CD4-positive, alpha-beta memory T cell (primary cell): ENCODE data around the gene SDHA. TPM values are rescaled to one million over a fixed set of nuclear protein-coding genes. Genes with fewer than 3 reads are reported as not detected.
"Not testable (repeated sequence)": the region's sequence is repeated elsewhere in the genome, so short reads cannot be mapped to it uniquely, and the experiment has no call there.

Experiments
- CTCF ChIA-PET: fragments of 350-600 bp; sonication (Branson Sonifier 250); formaldehyde crosslinking; loops from one replicate; lab custom pipeline; 2021; ENCODE audit warnings: inconsistent platforms; ENCODE audit not compliant: partially characterized antibody; lab: Charles Lee
- POLR2A ChIA-PET: fragments of 350-600 bp; sonication (Branson Sonifier 250); formaldehyde crosslinking; loops from one replicate; lab custom pipeline; 2021; ENCODE audit not compliant: partially characterized antibody; lab: Charles Lee
- DNase-seq, 5 donors: peaks; one replicate each; pipeline versions ENCODE4 v3.0.0 to v3.0.0-alpha.2; 2020 to 2022; ENCODE audit warnings: mixed read lengths in 1 of 5
- H3K27ac ChIP-seq: one replicate; pipeline ENCODE4 v1.7.0; 2013; ENCODE audit warnings: low read depth, low read length
- H3K27me3 ChIP-seq: 2 replicates; pipeline ENCODE4 v1.7.0; 2013; ENCODE audit warnings: mild to moderate bottlenecking, low read length, moderate library complexity; ENCODE audit not compliant: insufficient read depth
- H3K36me3 ChIP-seq: 2 replicates; pipeline ENCODE4 v1.7.0; 2013; ENCODE audit warnings: mild to moderate bottlenecking, low read length, moderate library complexity; ENCODE audit not compliant: insufficient read depth
- H3K4me1 ChIP-seq: 2 replicates; pipeline ENCODE4 v1.7.0; 2013; ENCODE audit warnings: mild to moderate bottlenecking, low read length, moderate library complexity; ENCODE audit not compliant: insufficient read depth
- H3K4me3 ChIP-seq, 2 donors: one replicate each; pipeline ENCODE4 v1.7.0; 2013; ENCODE audit warnings: low read length in 2 of 2, mild to moderate bottlenecking in 1 of 2
- H3K9me3 ChIP-seq, 2 donors: one replicate each; pipeline ENCODE4 v1.7.0; 2013; ENCODE audit warnings: low read length in 2 of 2, control low read depth in 1 of 2; ENCODE audit not compliant: control insufficient read depth in 1 of 2
- H3K27ac Mint-ChIP-seq, 7 donors: one replicate each; pipeline ENCODE4 v1.8.0; 2020 to 2021; ENCODE audit warnings: mixed read lengths in 7 of 7, mild to moderate bottlenecking in 6 of 7, inconsistent platforms in 3 of 7, moderate library complexity in 3 of 7
- H3K27me3 Mint-ChIP-seq, 2 donors: one replicate each; pipeline ENCODE4 v1.8.0; 2020 to 2021; ENCODE audit warnings: mixed read lengths in 2 of 2
- H3K36me3 Mint-ChIP-seq, 2 donors: one replicate each; pipeline ENCODE4 v1.8.0; 2020 to 2021; ENCODE audit warnings: mixed read lengths in 2 of 2, inconsistent platforms in 1 of 2, mild to moderate bottlenecking in 1 of 2
- H3K4me1 Mint-ChIP-seq, 4 donors: one replicate each; pipeline ENCODE4 v1.8.0; 2020 to 2021; ENCODE audit warnings: mixed read lengths in 4 of 4, mild to moderate bottlenecking in 1 of 4
- H3K4me3 Mint-ChIP-seq, 8 donors: one replicate each; pipeline ENCODE4 v1.8.0; 2020 to 2021; ENCODE audit warnings: mixed read lengths in 8 of 8, mild to moderate bottlenecking in 7 of 8, moderate library complexity in 6 of 8, inconsistent platforms in 3 of 8
- H3K9me3 Mint-ChIP-seq, 8 donors: one replicate each; pipeline ENCODE4 v1.8.0; 2020 to 2021; ENCODE audit warnings: mixed read lengths in 8 of 8, mild to moderate bottlenecking in 5 of 8, inconsistent platforms in 3 of 8, moderate library complexity in 1 of 8
- intact Hi-C: fragments of 100-400 bp; cut with micrococcal nuclease; formaldehyde crosslinking; loops from one replicate; pipeline ENCODE4 v1.15.1; 2023
- polyA plus RNA-seq, 2 donors: library from polyadenylated mRNA; unstranded; fragments of 300-500 nt; fragmentation: Illumina TruSeq; gene quantifications; one replicate each; pipeline ENCODE4 v1.2.3, GENCODE V29; 2021
- total RNA-seq, 2 experiments: library from RNA; stranded (reverse); gene quantifications; one replicate each; pipeline ENCODE4 v1.2.3, GENCODE V29; 2021

Gene SDHA
- total and polyA plus RNA-seq, 4 experiments from 2014 or later = 131 to 240 (median 175) TPM

GRCh38 chr5:250396-250795 lies 32.3 kb downstream of the SDHA start:
- intact Hi-C loops = loop anchor here (5.0 kb wide), 1 partner anchor 33 kb away; the partner anchor contains the start of genes CCDC127 and SDHA
- POLR2A ChIA-PET = interaction anchor here (0.8 kb wide), 1 partner anchor 32 kb away, joined by 3 read pairs; the partner anchor contains the start of genes CCDC127 and SDHA
- Mint-ChIP-seq H3K27ac (peak overlapping the region in 4 of 7 donors; percentile 3 to 53 (median 18)), H3K36me3 (peaks cover 61 to 65% of the 10 kb centered on the region in 2 donors), H3K4me1 (peaks cover 9 to 26% (median 19%) of the 10 kb centered on the region in 4 donors)
- CTCF ChIA-PET, H3K27ac ChIP-seq, H3K27me3 ChIP-seq, DNase-seq, H3K4me3 ChIP-seq, H3K4me3 Mint-ChIP-seq, H3K9me3 Mint-ChIP-seq, H3K27me3 Mint-ChIP-seq, H3K9me3 ChIP-seq: not testable (repeated sequence)
- Histone ChIP-seq H3K36me3 (peaks cover 10% of the 10 kb centered on the region), H3K4me1 (peaks cover 12% of the 10 kb centered on the region)

GRCh38 chr5:251016-251415 lies 32.9 kb downstream of the SDHA start:
- peaks cover 58 to 62% of the 10 kb centered on the region in 2 donors for H3K36me3 Mint-ChIP-seq

GRCh38 chr5:251538-251937 lies 33.4 kb downstream of the SDHA start:
- H3K27ac Mint-ChIP-seq = peak overlapping the region in 4 of 7 donors; percentile 48 to 91 (median 76)
- not testable (repeated sequence) for H3K27ac ChIP-seq
- intact Hi-C loops = loop anchor here (5.0 kb wide), 1 partner anchor 34 kb away; the partner anchor contains the start of genes CCDC127 and SDHA

More at GRCh38 chr5:251016-251415, 32.9 kb downstream of the SDHA start:
- H3K4me3 Mint-ChIP-seq, H3K4me3 ChIP-seq, CTCF ChIA-PET, H3K27ac ChIP-seq, H3K27me3 Mint-ChIP-seq, H3K27me3 ChIP-seq, DNase-seq, H3K9me3 ChIP-seq, H3K9me3 Mint-ChIP-seq: not testable (repeated sequence)
- intact Hi-C loops = loop anchor here (5.0 kb wide), 1 partner anchor 34 kb away; the partner anchor contains the start of genes CCDC127 and SDHA
- H3K4me1 ChIP-seq = peaks cover 12% of the 10 kb centered on the region
- POLR2A ChIA-PET = interaction anchor here (0.8 kb wide), 1 partner anchor 32 kb away, joined by 3 read pairs; the partner anchor contains the start of genes CCDC127 and SDHA
- peaks cover 9 to 26% (median 19%) of the 10 kb centered on the region in 4 donors for H3K4me1 Mint-ChIP-seq
- H3K27ac Mint-ChIP-seq = peak overlapping the region in 1 of 7 donors; percentile 13
- peaks cover 10% of the 10 kb centered on the region for H3K36me3 ChIP-seq

GRCh38 chr5:251975-252374 lies 33.9 kb downstream of the SDHA start:
- peak overlapping the region in 6 of 8 donors; percentile 52 to 81 (median 66) for H3K4me3 Mint-ChIP-seq
- H3K27ac Mint-ChIP-seq = peak overlapping the region; percentile 42 to 92 (median 86)
- CTCF ChIA-PET = not testable (repeated sequence)

More at GRCh38 chr5:251538-251937, 33.4 kb downstream of the SDHA start:
- POLR2A ChIA-PET, H3K9me3 Mint-ChIP-seq, H3K4me3 ChIP-seq, H3K27me3 ChIP-seq, H3K9me3 ChIP-seq, CTCF ChIA-PET, H3K27me3 Mint-ChIP-seq, DNase-seq: not testable (repeated sequence)
- H3K36me3 Mint-ChIP-seq = peaks cover 59 to 61% of the 10 kb centered on the region in 2 donors
- peaks cover 9 to 26% (median 19%) of the 10 kb centered on the region in 4 donors for H3K4me1 Mint-ChIP-seq
- H3K4me1 ChIP-seq = peaks cover 12% of the 10 kb centered on the region
- H3K36me3 ChIP-seq = peaks cover 11% of the 10 kb centered on the region
- peak overlapping the region in 1 of 8 donors; percentile 36 for H3K4me3 Mint-ChIP-seq

GRCh38 chr5:252546-252945 lies 34.4 kb downstream of the SDHA start:
- intact Hi-C loops = loop anchor here (5.0 kb wide), 1 partner anchor 35 kb away; the partner anchor contains the start of genes CCDC127 and SDHA
- Histone ChIP-seq H3K27ac (peak overlapping the region; percentile 42), H3K4me1 (peaks cover 12% of the 10 kb centered on the region), H3K27me3 (no peaks in the 10 kb centered on the region), H3K4me3 (no peak overlapping the region), H3K36me3 (peaks cover 16% of the 10 kb centered on the region), H3K9me3 (no peaks in the 10 kb centered on the region)
- H3K36me3 Mint-ChIP-seq = peaks cover 59% of the 10 kb centered on the region in 2 donors
- POLR2A ChIA-PET = no interaction called here
- no peaks in the 10 kb centered on the region for H3K9me3 Mint-ChIP-seq
- peaks cover 9 to 26% (median 19%) of the 10 kb centered on the region in 4 donors for H3K4me1 Mint-ChIP-seq
- peak overlapping the region; percentile 52 to 81 (median 62) for H3K4me3 Mint-ChIP-seq
- DNase-seq = no peak
- CTCF ChIA-PET = no interaction called here
- peak overlapping the region; percentile 73 to 92 (median 88) for H3K27ac Mint-ChIP-seq
- H3K27me3 Mint-ChIP-seq = no peaks in the 10 kb centered on the region

More at GRCh38 chr5:251975-252374, 33.9 kb downstream of the SDHA start:
- H3K9me3 ChIP-seq, H3K27me3 ChIP-seq, H3K9me3 Mint-ChIP-seq, DNase-seq, H3K27me3 Mint-ChIP-seq, POLR2A ChIA-PET, H3K4me3 ChIP-seq: not testable (repeated sequence)
- Histone ChIP-seq H3K27ac (peak overlapping the region; percentile 42), H3K36me3 (peaks cover 16% of the 10 kb centered on the region), H3K4me1 (peaks cover 12% of the 10 kb centered on the region)
- intact Hi-C loops = loop anchor here (5.0 kb wide), 1 partner anchor 35 kb away; the partner anchor contains the start of genes CCDC127 and SDHA
- peaks cover 9 to 26% (median 19%) of the 10 kb centered on the region in 4 donors for H3K4me1 Mint-ChIP-seq
- peaks cover 59 to 61% of the 10 kb centered on the region in 2 donors for H3K36me3 Mint-ChIP-seq

GRCh38 chr5:254322-254721 lies 36.2 kb downstream of the SDHA start:
- H3K4me3 Mint-ChIP-seq, H3K27me3 ChIP-seq, H3K9me3 Mint-ChIP-seq, H3K27ac ChIP-seq, H3K4me3 ChIP-seq, DNase-seq, CTCF ChIA-PET, POLR2A ChIA-PET, H3K9me3 ChIP-seq, H3K36me3 ChIP-seq, H3K27me3 Mint-ChIP-seq: not testable (repeated sequence)
- peaks cover 9 to 26% (median 19%) of the 10 kb centered on the region in 4 donors for H3K4me1 Mint-ChIP-seq
- peaks cover 49 to 54% of the 10 kb centered on the region in 2 donors for H3K36me3 Mint-ChIP-seq
- H3K4me1 ChIP-seq = peaks cover 12% of the 10 kb centered on the region
- peak overlapping the region in 2 of 7 donors; percentile 24 to 55 for H3K27ac Mint-ChIP-seq
- intact Hi-C loops = loop anchor here (5.0 kb wide), 1 partner anchor 37 kb away; the partner anchor contains the start of genes CCDC127 and SDHA

- H3K27me3 ChIP-seq, H3K27ac ChIP-seq, H3K27me3 Mint-ChIP-seq, DNase-seq, H3K4me3 Mint-ChIP-seq, H3K9me3 ChIP-seq, H3K9me3 Mint-ChIP-seq, POLR2A ChIA-PET, intact Hi-C loops, H3K4me3 ChIP-seq, H3K36me3 ChIP-seq, CTCF ChIA-PET: not testable (repeated sequence)
- peaks cover 9 to 26% (median 17%) of the 10 kb centered on the region in 4 donors for H3K4me1 Mint-ChIP-seq
- H3K27ac Mint-ChIP-seq = peak overlapping the region in 1 of 7 donors; percentile 24
- H3K4me1 ChIP-seq = peaks cover 12% of the 10 kb centered on the region
- peaks cover 42 to 46% of the 10 kb centered on the region in 2 donors for H3K36me3 Mint-ChIP-seq
Observed at GRCh38 chr5:255116-255515, 37.0 kb downstream of the SDHA start.
